Stimulated activated CD8-positive, alpha-beta memory T cell treated with anti-CD3 and anti-CD28 coated beads, Interleukin-7, amount 100 ng/mL, for 48 hours (primary cell): ENCODE results near the gene DACT3.
A peak's percentile ranks its signal among the peaks of the same experiment; 100 is the strongest.
"Not testable (repeated sequence)": the region's sequence is repeated elsewhere in the genome, so short reads cannot be mapped to it uniquely, and the experiment has no call there.

Experiments used
- DNase-seq, 2 donors: peaks; one replicate each; pipeline ENCODE4 v3.0.0-alpha.2; 2020; ENCODE audit warnings: low read depth in 1 of 2; ENCODE audit errors: extremely low read depth in 1 of 2

DACT3 gene

DNA sequence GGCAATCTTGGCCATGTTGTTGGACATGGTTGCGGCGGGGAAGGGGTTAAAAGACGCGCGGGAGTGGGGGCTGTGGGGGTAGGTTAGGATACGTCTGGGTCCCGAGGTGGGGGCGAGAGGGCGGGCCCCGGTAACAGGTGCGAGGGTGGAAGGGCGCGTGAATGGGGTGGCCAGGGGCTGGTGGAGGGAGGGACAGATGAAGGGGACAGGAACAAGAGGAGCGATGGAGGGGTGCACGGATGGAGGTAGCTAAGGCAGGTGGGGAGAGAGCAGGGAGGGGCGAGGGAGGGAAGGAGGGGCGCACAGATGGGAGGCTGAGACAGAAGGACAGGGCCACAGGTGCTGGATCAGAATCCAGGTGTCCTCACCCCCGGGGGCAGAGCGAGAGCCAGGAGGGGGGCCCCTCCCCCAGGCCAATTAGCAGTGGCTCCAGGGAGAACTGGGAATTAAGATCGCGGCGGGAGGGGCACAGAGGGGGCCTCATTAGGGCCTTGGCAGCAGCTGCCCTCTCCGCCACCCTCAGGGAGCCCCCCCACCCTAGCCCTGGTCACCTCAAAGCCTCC lies 26.2 kb downstream of the DACT3 start:
- DNase-seq = no peak

DNA sequence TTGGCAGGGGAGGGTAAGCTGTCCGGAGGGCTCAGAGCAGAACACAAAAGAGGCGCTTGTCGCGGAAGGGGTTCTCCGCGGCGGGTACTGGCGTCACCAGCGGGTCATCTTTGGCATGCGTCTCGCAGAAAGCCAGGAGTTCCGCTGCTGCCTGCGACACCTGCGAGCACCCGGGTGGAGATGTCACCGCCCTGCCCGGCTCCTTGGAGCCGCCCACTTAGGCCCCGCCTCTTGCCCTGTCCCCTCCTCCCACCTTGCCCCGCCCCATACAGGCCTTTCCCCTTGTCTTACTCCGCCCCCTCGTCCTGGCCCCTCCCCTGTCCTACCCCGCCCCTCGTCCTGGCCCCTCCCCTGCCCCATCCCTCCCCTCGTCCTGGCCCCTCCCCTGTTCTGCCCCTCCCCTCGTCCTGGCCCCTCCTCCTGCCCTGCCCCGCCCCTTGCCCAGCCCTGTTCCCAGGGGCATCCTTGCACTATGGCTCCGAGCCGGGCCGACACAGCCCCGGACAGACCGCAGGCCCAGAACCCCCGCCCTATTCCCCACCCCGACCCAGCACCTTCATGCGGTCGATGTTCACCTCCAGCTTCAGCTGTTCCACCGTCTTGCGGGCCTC lies 26.8 kb downstream of the DACT3 start:
- DNase-seq = peak; percentile 86 to 91

DNA sequence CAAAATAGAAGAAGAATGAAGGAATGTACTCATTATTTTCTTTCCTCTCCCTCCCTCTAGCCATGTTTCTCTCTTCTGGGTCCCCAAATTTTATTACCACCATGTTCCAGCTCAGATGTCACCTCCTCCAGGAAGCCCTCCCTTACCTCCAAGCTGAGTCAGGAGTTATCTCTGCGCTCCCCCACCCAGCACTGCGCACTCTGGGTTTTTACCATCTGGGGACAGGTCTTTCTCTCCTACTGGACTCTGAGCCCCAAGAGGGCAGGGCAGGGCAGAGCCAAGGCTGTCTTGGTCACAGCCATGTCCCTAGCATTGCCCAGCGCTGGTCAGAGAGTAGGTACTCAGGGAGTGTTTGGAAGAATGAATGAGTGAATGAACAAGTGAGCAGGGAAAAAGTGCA lies 27.9 kb downstream of the DACT3 start:
- DNase-seq = no peak

DNA sequence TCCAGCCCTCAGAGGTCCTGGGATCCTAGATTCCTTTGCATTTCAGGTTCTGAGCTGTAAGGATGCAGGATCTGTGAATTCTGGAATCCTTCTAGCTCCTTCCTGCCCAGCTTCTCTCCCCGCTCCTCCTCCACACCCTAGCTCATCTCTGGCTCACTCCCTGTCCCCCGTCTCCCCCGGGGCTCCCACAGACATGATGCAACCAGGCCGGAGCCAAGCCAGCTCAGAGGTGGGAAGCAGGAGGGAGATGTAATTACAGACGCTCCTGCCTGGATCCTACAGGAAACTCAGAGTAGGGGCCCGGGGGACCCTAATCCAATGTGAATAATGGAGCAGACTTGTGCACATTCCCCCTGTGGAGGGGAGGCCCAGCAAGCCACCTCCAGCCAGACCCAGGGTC lies 29.5 kb downstream of the DACT3 start:
- DNase-seq = no peak

DNA sequence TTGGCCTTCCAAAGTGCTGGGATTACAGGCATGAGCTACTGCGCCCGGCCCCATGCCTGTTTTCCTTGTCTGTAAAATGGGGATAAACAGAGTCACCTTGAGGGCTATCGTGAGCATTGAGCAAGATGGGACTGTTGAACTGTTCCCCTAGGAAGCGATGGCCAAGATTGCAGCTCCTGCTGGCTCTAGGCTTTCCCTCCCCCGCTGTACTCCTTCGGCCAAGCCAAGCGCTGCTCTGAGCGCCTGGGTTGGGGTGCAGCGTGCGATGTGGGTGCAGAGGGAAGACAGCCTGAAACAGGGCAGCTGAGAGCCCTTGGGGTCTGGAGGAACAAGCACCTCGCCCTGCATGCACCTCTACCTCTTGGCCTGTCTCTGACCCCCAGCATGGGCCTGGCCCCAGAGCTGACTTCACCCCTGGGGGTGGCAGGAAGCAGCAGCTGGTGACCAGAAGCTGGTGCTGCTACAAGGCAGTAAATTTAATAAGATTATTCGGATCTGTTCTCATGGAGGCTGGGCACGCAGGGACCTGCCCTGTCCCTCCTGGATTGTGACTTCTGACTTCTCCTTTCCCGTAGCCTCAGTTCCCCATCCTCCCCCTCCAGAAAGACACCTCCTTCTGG lies 30.3 kb downstream of the DACT3 start:
- DNase-seq = no peak

DNA sequence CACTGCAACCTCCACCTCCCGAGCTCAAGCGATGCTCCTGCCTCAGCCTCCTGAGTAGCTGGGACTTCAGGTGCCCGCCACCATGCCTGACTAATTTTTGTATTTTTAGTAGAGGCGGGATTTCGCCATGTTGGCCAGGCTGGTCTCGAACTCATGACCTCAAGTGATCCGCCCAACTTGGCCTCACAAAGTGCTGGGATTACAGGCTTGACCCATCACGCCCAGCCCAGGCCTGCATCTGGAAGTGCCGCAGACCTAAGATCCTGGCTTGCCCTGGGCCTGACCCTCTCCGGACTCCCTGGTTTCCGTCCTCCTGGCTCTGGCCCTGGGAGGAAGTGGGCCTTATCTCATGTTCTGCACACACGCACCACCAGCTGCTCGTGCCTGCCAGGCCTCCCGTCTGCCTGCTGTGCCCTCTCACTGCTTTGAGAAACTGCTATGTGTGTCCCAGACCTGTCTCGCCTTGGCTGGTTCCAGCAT lies 31.4 kb downstream of the DACT3 start:
- DNase-seq = no peak

DNA sequence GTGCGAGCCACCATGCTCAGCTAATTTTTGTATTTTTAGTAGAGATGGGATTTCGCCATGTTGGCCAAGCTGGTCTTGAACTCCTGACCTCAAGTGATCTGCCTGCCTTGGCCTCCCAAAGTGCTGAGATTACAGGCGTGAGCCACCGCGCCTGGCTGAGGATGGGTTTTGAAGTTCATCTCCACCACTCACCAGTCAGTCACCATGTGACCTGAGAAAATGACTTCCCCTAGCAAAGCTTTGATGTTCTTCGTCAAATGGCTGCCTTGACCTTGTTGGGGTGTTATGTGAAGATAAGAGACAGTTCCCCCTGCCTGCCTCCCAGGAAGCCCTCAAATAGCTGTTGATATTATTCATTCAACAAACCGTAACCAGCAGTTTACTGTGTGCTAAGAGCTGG lies 32.0 kb downstream of the DACT3 start:
- DNase-seq = not testable (repeated sequence)

DNA sequence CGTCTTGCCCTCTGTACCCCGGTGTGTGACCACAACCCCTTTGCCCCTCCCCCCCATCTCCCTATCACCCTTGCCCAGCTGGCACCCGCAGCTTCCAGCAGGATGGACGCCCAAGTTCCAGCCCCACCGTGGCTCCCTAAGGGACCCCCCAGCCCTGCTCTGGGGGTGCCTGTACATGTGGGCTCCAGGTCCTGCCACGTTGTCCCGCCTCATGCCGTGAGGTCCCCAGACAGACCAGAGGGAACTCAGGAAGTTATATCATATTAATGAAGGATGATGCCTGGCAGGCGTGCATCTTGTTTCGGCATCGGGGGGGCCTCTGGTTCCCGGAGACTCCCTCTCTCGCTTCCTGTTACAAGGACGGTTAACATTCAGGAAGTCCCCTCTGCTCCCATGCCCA lies 34.5 kb downstream of the DACT3 start:
- no peak for DNase-seq

DNA sequence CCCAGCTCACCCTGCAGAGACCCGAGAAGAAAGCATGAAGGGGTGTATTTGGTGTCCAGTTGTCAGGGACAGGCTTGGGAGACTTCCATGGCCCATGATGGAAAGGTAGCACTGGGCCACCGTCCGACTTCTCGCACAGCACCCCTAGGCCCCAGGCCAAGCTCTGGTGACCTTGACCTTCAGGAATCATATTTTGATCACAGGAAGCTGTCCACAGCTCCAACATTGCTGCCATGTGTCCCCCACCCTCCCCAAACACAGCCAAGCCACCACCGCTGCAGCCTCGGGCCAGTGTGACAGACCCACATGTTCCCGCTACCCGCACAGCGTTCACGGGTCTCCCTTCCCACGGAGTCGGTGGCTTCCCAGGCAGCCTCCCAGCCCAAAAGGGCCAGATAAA lies 35.3 kb downstream of the DACT3 start:
- DNase-seq = no peak

DNA sequence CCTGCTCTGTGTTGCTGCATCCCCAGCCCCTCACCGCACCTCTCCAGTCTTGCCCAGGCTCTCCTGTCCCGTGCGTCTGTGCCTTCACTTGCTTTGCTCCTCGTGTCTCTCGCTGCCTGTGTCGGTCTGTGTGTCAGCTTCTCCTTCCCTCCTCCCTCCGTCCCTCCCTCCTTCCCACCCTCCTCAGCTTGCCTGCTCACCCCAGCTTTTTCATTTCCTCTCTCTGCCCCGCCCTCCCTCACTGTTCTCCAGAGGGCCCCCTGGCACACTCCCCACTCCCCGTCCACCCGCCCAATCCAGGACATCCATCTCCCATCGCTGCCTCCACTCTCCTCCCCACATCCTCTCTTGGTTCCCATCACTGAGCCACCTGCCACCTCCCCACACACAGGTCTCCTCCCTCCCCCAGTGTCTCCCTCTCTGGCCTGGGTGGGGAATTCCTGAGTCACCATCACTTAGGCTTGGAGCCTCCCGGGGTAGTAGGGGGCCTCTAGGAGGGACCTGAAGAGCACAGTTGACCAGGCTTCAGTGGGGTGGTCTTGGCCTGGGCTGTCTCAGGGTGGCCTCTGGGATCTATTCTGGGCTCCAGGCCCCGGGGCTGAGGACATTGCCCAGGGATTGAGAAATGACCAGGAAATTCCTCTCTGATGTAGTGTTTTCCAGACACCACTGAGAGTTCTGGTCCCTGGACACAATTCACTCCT lies 35.9 kb downstream of the DACT3 start, which contains the start of gene PTGIR:
Gene PTGIR (minus strand): TSS at position 132 of the 704 bp plus-strand sequence. CDS start 864 bp downstream, outside the sequence.
- no peak for DNase-seq

DNA sequence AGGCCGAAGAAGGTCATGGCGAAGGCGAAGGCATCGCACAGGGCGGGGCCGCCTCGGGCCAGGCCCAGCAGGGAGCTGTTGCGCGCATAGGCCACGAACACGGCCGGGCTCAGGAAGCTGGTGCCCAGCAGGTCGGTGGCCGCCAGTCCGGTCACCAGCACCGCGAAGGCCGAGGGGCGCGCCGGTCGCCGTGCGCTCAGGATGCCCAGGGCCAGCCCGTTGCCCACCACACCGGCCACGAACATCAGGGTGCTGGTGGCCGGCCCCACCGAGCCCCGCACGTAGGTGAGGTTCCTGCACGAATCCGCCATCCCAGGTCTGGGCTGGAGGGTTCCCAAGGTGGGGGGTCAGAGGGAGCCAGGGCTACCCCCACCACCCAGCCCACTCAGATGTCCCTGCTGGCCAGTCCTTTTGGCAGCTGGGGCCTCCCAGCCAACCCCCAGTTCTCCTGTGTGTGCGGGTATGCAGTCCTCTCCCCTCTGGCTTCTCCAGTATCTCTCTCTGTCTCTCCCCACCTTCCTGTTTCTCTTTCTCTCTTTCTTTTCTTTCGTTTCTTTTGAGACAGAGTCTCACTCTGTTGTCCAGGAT lies 37.0 kb downstream of the DACT3 start:
- no peak for DNase-seq

DNA sequence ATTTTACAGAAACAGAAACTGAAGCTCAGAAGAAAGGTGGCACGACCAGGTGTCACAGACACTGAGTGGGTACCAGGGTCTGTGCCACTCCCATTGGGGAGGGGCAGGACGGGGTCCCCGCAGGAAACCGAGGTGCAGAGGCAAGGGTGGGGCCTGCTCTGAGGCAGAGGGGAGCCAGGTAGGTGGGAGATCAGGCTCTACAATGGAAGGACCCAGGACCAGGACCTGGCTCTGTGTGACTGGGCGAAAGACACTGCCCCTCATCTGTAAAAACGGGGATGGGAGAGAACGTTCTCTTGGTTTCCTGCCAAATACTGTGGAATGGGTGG lies 38.9 kb downstream of the DACT3 start:
- DNase-seq = no peak

DNA sequence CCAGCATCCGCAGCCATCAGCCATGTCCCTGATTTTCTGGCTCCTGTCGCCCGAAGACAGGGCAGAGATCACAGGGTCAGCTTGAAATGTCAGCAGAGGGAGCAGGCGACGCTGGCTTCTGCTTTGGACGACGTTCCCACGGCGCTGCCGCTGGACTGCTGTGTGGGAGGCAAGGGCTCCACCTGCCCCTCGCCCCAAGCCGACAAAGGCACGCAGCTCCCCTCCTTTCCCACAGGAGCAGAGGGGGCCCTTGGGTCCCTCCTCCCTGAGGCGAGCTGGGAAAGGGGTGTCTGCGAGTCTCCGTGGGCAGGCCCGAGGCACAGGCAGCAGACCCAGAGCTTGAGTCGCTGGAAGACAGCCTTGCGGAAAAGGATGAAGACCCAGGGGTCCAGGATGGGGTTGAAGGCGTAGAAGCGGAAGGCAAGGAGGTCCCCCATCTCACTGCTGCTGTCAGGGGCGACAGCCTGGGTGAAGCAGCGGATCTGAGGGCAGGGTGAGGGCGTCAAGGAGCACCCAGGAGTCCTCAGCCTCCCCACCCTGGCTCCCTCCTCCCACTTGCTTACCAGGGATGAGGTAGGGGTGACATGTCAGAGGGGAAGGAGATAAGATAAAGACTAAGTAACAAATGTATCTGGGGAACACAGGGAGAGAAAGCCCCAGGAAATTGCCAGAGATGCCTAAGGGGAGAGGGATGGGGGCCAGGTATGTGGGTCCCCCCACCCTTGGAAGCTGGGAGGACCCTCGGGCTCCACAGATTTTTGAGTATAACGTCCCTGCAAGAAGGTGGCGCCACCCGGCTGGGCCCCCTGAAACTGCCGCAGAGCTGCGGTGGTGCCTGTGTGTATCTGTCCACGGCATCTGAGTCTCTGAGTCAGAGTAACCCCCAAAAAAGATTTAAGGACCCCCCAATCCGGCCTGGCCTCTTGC lies 39.5 kb downstream of the DACT3 start:
- no peak for DNase-seq

DNA sequence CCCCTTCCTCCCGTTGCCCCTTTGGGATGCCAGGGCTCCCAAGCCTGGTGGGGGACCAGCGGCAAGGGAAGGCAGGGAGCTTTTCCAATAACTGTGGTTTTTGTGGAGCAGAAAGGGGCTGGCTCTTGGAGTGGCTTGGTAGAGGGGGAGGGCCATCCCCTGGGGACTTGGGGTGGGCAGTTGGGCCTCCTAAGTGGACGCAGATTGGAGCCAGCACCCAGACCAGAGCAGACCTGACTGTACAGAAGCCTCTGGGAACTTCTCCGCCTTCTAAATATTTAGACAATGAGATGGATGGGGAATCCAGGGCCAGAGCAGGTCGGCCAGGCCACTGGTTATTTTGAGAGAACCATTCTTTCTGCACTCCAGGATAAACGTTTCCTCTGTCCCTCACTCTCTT lies 40.3 kb downstream of the DACT3 start:
- no peak for DNase-seq

DNA sequence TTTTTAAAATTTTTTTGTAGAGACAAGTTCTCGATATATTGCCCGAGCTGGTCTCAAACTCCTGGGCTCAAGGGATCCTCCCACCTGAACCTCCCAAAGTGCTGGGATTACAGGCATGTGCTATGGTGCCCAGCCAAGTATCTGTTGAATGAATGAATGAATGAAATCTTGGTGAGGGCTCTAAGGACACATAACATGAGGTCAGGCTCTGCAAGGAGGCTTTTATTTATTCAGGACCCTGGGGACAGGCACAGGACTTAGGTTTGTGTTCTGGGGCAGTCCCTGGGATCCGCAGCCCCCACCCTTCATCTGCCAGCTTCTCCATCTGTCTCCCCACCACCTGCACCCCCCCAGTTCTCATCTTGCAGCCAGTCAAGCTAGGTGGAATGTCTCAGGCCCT lies 40.7 kb downstream of the DACT3 start:
- DNase-seq = no peak

DNA sequence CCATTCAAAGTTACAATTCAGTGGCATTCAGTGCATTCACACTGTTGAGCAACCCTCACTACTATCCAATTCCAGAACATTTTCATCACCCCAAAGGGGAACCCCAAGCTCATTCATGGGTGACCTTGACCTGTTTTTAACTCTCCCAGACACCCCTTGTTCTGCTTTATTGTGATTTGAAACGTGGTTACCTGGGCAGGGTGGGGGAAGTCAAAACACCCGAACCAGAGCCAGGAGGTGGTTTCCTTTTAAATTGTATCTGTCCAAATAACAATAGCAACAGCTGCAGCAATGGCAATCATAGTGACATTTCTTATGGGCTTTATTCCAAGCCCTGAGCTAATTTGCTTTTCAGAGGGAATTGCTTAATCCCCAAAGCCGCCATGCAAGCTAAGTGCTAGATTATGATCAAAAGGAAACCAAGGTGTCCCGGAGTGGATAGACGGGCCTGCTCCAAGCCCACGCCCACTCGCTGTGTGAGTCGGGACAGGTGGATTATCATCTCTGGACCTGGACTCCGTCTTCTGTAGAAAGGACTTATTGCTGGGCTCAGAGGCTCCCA lies 42.2 kb downstream of the DACT3 start:
- DNase-seq = no peak

DNA sequence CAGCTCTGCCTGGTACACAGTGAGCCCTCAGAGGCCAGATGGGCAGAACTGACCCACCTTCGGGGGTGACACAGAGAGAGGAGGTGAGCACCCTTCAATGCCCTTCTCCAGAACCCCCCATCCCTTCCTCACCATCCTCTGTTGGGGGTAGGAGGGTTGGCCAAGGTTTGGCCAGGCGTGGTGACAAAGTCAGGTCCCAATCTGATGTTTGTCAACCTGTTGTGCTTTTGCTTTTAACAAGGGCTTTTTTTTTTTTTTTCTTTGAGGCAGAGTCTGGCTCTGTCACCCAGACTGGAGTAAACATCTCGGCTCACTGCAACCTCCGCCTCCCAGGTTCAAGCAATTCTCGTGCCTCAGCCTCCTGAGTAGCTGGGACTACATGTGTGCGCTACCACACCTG lies 43.4 kb downstream of the DACT3 start:
- no peak for DNase-seq

DNA sequence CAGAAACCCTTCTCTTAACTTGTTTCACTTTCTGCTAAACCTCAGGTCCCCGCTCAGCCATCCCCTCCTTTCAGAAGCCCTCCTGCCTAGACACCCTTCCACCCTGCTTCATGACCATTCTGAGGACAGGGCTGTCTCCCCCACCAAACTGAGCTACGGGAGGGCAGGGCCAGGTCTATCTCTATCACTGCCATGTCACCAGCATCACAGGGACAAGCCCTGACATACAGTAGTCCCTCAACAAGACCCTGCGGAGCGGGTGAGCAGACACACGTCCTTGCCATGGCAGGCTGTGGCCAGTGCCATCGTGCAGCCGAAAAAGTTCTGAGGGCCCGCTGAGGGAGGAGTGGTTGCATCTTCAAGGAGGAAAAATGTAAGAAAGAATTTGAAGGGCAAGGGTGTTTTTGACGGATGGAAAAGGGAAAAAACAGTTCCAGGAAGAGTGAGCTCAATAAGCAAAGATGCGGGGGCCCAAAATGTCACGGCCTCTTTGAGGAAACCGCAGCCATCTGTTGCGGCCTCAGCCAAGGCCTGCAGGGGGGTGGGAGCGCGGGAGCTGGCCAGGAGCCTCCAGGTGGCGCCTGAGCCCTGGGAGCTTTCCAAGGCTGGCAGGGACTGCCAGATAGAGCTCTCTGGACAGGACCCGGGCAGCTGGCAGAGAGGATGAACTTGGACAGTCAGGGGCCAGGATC lies 44.2 kb downstream of the DACT3 start:
- DNase-seq = peak; percentile 49 to 68

DNA sequence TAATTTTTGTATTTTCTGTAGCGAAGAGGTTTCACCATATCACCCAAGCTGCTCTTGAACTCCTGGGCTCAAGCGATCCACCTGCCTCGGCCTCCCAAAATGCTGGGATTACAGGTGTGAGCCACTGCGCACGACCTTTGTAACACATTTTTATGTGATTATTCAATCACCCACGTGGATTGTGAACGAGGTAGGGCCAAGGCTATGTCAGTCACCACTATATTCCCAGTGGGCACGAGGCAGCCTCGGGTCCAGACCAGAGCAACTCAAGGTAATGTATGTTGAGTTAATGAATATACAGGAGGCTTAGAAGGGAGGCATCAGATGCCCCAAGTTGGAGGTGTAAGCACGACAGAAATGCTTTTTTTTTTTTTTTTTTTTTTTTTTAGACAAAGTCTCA lies 45.0 kb downstream of the DACT3 start:
- DNase-seq = no peak
